CD14-positive monocyte (primary cell): ENCODE results near the gene C2CD2. TPM values are rescaled to one million over a fixed set of nuclear protein-coding genes. Genes with fewer than 3 reads are reported as not detected.
A peak's percentile ranks its signal among the peaks of the same experiment; 100 is the strongest.

Experiments
- DNase-seq, 3 donors: peaks; one replicate each; pipeline ENCODE4 v3.0.0-alpha.2; 2011 to 2022
- H2AFZ ChIP-seq: 2 replicates; pipeline ENCODE4 v1.6.0; 2012; ENCODE audit warnings: mild to moderate bottlenecking, low read depth, low read length, inconsistent platforms; ENCODE audit not compliant: insufficient read depth, poor library complexity, severe bottlenecking
- H3K27ac ChIP-seq, 2 donors: 1 replicate in 1 of 2; 2 replicates in 1 of 2; pipeline ENCODE4 v1.5.1; 2012 to 2013; ENCODE audit warnings: low read length in 2 of 2, control low read depth in 1 of 2, inconsistent platforms in 1 of 2, low read depth in 1 of 2, mild to moderate bottlenecking in 1 of 2
- H3K27me3 ChIP-seq, 2 donors: one replicate each; pipeline versions ENCODE4 v1.6.0 to v1.6.1; 2011 to 2013; ENCODE audit warnings: low read length in 2 of 2; ENCODE audit not compliant: control insufficient read depth in 2 of 2, insufficient read depth in 2 of 2
- H3K36me3 ChIP-seq, 2 donors: replicated peaks in 1 of 2; 1 replicate in 1 of 2; 2 replicates in 1 of 2; pipeline versions ENCODE4 v1.5.1 to v1.6.1; 2012 to 2013; ENCODE audit warnings: low read length in 2 of 2, control low read depth in 1 of 2, inconsistent platforms in 1 of 2, mild to moderate bottlenecking in 1 of 2; ENCODE audit not compliant: insufficient read depth in 2 of 2, control insufficient read depth in 1 of 2
- H3K4me1 ChIP-seq, 2 donors: 1 replicate in 1 of 2; 2 replicates in 1 of 2; pipeline versions ENCODE4 v1.5.1 to v1.6.1; 2012 to 2013; ENCODE audit warnings: low read length in 2 of 2, control low read depth in 1 of 2, inconsistent platforms in 1 of 2, mild to moderate bottlenecking in 1 of 2, moderate library complexity in 1 of 2; ENCODE audit not compliant: insufficient read depth in 2 of 2, control insufficient read depth in 1 of 2
- H3K4me2 ChIP-seq: replicated peaks from 2 replicates; pipeline ENCODE3; 2012; ENCODE audit warnings: low read length, moderate library complexity, mild to moderate bottlenecking; ENCODE audit not compliant: poor library complexity, severe bottlenecking; ENCODE audit errors: extremely low read depth
- H3K4me3 ChIP-seq, 3 experiments: fragments of 200-600 bp in 1 of 3; sonication (generic) in 1 of 3; replicated peaks in 1 of 3; 1 replicate in 2 of 3; 2 replicates in 1 of 3; pipeline ENCODE4 v1.5.1; 2011 to 2013; ENCODE audit warnings: low read length in 3 of 3, mild to moderate bottlenecking in 3 of 3, control low read depth in 2 of 3, low read depth in 2 of 3, inconsistent platforms in 1 of 3, moderate library complexity in 1 of 3
- H3K79me2 ChIP-seq: 2 replicates; pipeline ENCODE4 v1.6.0; 2012; ENCODE audit warnings: mild to moderate bottlenecking, control low read depth, inconsistent platforms, low read length, moderate library complexity; ENCODE audit not compliant: insufficient read depth
- H3K9ac ChIP-seq: 2 replicates; pipeline ENCODE4 v1.6.0; 2017; ENCODE audit warnings: low read length, mild to moderate bottlenecking; ENCODE audit not compliant: insufficient read depth, poor library complexity, severe bottlenecking
- H3K9me3 ChIP-seq, 2 donors: replicated peaks in 1 of 2; 1 replicate in 1 of 2; 2 replicates in 1 of 2; pipeline versions ENCODE4 v1.5.1 to v1.6.1; 2012 to 2013; ENCODE audit warnings: low read length in 2 of 2, control low read depth in 1 of 2; ENCODE audit not compliant: control insufficient read depth in 1 of 2, insufficient read depth in 1 of 2
- H4K20me1 ChIP-seq: 2 replicates; pipeline ENCODE4 v1.6.0; 2012; ENCODE audit warnings: mild to moderate bottlenecking, low read length, control low read depth, moderate library complexity; ENCODE audit not compliant: insufficient read depth
- H3K27ac Mint-ChIP-seq, 7 donors: one replicate each; pipeline ENCODE4 v1.8.0; 2020; ENCODE audit warnings: mild to moderate bottlenecking in 7 of 7, mixed read lengths in 7 of 7, moderate library complexity in 6 of 7, inconsistent platforms in 2 of 7
- H3K27me3 Mint-ChIP-seq, 3 donors: one replicate each; pipeline ENCODE4 v1.8.0; 2021 to 2022; ENCODE audit warnings: low read depth in 3 of 3, mild to moderate bottlenecking in 3 of 3, mixed read lengths in 3 of 3, moderate library complexity in 3 of 3, inconsistent platforms in 1 of 3
- H3K36me3 Mint-ChIP-seq, 2 donors: one replicate each; pipeline ENCODE4 v1.8.0; 2020; ENCODE audit warnings: mixed read lengths in 2 of 2, inconsistent platforms in 1 of 2, mild to moderate bottlenecking in 1 of 2
- H3K4me1 Mint-ChIP-seq: one replicate; pipeline ENCODE4 v1.8.0; 2020; ENCODE audit warnings: mild to moderate bottlenecking, mixed read lengths
- H3K4me3 Mint-ChIP-seq, 2 donors: one replicate each; pipeline ENCODE4 v1.8.0; 2020; ENCODE audit warnings: mild to moderate bottlenecking in 2 of 2, mixed read lengths in 2 of 2, moderate library complexity in 1 of 2
- H3K9me3 Mint-ChIP-seq, 7 donors: one replicate each; pipeline ENCODE4 v1.8.0; 2020 to 2022; ENCODE audit warnings: mixed read lengths in 7 of 7, mild to moderate bottlenecking in 6 of 7, moderate library complexity in 6 of 7, inconsistent platforms in 2 of 7
- WGBS: methylation state at CpG from one replicate; pipeline ENCODE4 v1.1.5; 2013; ENCODE audit warnings: missing lambda C conversion rate; ENCODE audit not compliant: insufficient coverage; 5-methylcytosine and 5-hydroxymethylcytosine counted together
- intact Hi-C, 2 donors: fragments of 100-400 bp; cut with micrococcal nuclease; formaldehyde crosslinking; loops; one replicate each; pipeline versions ENCODE4 v1.15.0 to v1.15.1; 2023
- polyA plus RNA-seq, 3 donors: library from polyadenylated mRNA; depleted of rRNA in 1 of 3; unstranded in 2 of 3; stranded (reverse) in 1 of 3; fragments of 300-500 nt in 2 of 3; fragments of >200 nt in 1 of 3; fragmentation: Illumina TruSeq in 2 of 3; gene quantifications; 1 replicate in 2 of 3; 2 replicates in 1 of 3; pipeline ENCODE4 v1.2.3, GENCODE V29; 2012 to 2021
- TF ChIP-seq, protein P1 (sequence below): fragments of 200-600 bp; IDR thresholded peaks from one replicate; pipeline ENCODE4 v1.8.0; 2022; ENCODE audit warnings: antibody characterized with exemption, mild to moderate bottlenecking

Gene C2CD2
- polyA plus RNA-seq, 3 donors, result 1.4 to 17.0 (median 3.8) TPM

DNA sequence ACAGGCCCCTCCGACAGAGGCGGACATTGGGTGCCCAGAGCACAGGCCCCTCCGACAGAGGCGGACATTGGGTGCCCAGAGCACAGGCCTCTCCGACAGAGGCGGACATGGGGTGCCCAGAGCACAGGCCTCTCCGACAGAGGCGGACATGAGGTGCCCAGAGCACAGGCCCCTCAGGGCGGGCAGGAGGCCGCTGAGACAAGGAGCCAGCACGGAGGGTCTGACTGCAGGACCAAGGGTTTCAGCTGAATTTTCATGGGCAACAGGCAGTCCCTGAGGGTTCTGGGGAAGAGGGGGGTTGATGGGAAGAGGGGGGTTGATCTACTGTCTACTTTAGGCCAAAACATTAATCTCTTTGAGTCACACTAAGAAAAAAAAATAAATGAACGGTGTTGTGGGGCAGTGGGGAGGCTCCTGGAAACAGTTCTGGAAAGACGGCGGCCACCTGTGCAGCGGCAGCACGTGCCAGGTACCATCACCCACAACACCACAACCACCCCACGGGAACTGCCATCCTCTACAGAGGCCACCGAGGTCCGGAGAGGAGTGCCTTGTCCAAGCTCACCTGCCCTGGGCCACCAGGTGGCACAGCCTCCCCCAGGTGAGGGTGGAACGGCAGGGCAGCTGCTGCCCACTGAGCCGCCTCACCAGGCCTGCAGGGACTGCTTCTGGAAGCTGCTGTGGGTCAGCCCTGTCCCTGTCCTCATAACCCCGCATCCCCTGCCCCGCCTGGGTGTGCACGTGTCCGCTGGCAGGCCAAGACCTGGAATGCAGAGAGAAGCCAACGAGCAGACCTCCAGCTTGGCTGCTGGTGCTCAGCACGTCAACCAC, 95.1 kb downstream of the C2CD2 start:
- H3K4me3 ChIP-seq, result no peak overlapping the region
- no peak overlapping the region for H3K4me2 ChIP-seq
- no peak overlapping the region for H3K9ac ChIP-seq
- intact Hi-C loops, result no loop called here
- Mint-ChIP-seq H3K27me3 (peaks cover 0 to 4% (median 0%) of the 10 kb centered on the region in 3 donors), H3K9me3 (no peaks in the 10 kb centered on the region), H3K4me3 (no peak overlapping the region), H3K4me1 (peaks cover 3% of the 10 kb centered on the region), H3K36me3 (peaks cover 44 to 48% of the 10 kb centered on the region in 2 donors), H3K27ac (no peak overlapping the region)
- H3K36me3 ChIP-seq, result peaks cover 43 to 49% of the 10 kb centered on the region in 2 donors
- WGBS, result 98% methylated on average over 17 of the region's 27 CpGs
- H4K20me1 ChIP-seq, result peaks cover 6% of the 10 kb centered on the region
- no peak overlapping the region for H2AFZ ChIP-seq
- H3K27me3 ChIP-seq, result no peaks in the 10 kb centered on the region
- TF ChIP-seq, protein P1, sequence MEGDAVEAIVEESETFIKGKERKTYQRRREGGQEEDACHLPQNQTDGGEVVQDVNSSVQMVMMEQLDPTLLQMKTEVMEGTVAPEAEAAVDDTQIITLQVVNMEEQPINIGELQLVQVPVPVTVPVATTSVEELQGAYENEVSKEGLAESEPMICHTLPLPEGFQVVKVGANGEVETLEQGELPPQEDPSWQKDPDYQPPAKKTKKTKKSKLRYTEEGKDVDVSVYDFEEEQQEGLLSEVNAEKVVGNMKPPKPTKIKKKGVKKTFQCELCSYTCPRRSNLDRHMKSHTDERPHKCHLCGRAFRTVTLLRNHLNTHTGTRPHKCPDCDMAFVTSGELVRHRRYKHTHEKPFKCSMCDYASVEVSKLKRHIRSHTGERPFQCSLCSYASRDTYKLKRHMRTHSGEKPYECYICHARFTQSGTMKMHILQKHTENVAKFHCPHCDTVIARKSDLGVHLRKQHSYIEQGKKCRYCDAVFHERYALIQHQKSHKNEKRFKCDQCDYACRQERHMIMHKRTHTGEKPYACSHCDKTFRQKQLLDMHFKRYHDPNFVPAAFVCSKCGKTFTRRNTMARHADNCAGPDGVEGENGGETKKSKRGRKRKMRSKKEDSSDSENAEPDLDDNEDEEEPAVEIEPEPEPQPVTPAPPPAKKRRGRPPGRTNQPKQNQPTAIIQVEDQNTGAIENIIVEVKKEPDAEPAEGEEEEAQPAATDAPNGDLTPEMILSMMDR, result no peak
- H3K27ac ChIP-seq, result no peak overlapping the region
- no peaks in the 10 kb centered on the region for H3K9me3 ChIP-seq
- DNase-seq, result no peak
- no peaks in the 10 kb centered on the region for H3K4me1 ChIP-seq
- no peaks in the 10 kb centered on the region for H3K79me2 ChIP-seq

GRCh38 chr21:41857771-41858300, 96.0 kb downstream of the C2CD2 start:
- no peak overlapping the region for H2AFZ ChIP-seq
- H4K20me1 ChIP-seq, result peaks cover 6% of the 10 kb centered on the region
- H3K27ac ChIP-seq, result no peak overlapping the region
- H3K4me3 ChIP-seq, result no peak overlapping the region
- intact Hi-C loops, result no loop called here
- H3K4me1 ChIP-seq, result no peaks in the 10 kb centered on the region
- peak overlapping the region in 1 of 7 donors; percentile 50 for H3K27ac Mint-ChIP-seq
- DNase-seq, result no peak
- TF ChIP-seq, protein P1, result no peak
- no peaks in the 10 kb centered on the region for H3K4me1 Mint-ChIP-seq
- H3K4me3 Mint-ChIP-seq, result no peak overlapping the region
- H3K27me3 Mint-ChIP-seq, result peaks cover 0 to 4% (median 0%) of the 10 kb centered on the region in 3 donors
- peaks cover 52 to 55% of the 10 kb centered on the region in 2 donors for H3K36me3 Mint-ChIP-seq
- WGBS, result over 99% methylated on average over 14 of the region's 14 CpGs
- no peaks in the 10 kb centered on the region for H3K79me2 ChIP-seq
- no peak overlapping the region for H3K4me2 ChIP-seq
- H3K9me3 ChIP-seq, result no peaks in the 10 kb centered on the region
- H3K9ac ChIP-seq, result no peak overlapping the region
- no peaks in the 10 kb centered on the region for H3K27me3 ChIP-seq
- peaks cover 52 to 58% of the 10 kb centered on the region in 2 donors for H3K36me3 ChIP-seq
- no peaks in the 10 kb centered on the region for H3K9me3 Mint-ChIP-seq
